ENCODE results near the gene CMBL.
"Not testable (repeated sequence)": the region's sequence is repeated elsewhere in the genome, so short reads cannot be mapped to it uniquely, and the experiment has no call there.

The CMBL gene
- 0 to 0.54 (median 0.21) reads per million in 4 experiments for total RNA-seq

DNA sequence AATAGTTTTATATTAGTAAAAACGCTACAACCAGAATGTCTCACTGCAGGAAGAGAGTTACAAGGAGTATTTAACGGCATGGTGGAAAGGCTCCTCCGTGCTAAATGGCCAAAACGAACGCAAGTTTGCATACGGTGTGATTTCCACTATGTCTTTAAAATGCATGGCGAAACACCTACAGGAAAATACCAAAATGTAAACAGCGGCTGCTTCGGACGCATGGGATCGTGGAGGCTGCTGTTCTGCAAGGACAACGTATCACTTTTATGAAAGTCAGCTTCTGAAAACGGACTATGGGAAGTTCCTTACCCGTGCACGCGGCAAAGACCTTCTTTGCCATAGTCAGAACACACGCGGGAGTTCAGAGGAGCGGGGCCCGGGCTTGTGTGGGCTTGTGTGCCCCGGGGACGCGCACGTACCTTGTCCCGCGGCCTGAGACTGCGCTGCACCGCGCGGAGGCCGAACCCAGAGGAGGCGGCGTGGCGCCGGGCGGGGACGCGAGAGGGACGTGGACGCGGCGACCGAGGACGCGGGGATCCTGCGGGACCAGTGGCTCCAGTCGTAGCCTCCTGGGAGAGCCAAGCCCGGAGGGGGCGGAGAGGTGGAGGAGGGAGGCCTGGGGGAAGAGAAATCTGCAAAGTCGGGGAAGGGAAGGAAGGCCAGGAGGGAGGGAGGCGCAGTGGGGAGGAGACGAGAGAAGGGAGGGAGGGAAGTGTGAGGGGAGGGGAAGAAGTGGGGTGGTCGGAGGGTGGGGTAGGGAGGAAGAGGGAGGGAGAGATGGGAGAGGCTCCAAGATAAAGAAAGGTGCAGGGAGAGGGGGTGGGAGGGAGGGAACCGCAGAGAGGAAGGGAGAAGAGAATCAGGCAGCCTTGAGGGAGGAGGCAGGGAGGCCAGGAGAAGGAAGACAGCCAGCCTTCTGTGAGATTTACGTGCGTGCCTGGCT is at the start of gene CMBL:
TSS of gene CMBL (minus strand) at position 697 of the 943 bp plus-strand sequence. CDS start 17,140 bp downstream, outside the sequence.
- DNase-seq = no peak

DNA sequence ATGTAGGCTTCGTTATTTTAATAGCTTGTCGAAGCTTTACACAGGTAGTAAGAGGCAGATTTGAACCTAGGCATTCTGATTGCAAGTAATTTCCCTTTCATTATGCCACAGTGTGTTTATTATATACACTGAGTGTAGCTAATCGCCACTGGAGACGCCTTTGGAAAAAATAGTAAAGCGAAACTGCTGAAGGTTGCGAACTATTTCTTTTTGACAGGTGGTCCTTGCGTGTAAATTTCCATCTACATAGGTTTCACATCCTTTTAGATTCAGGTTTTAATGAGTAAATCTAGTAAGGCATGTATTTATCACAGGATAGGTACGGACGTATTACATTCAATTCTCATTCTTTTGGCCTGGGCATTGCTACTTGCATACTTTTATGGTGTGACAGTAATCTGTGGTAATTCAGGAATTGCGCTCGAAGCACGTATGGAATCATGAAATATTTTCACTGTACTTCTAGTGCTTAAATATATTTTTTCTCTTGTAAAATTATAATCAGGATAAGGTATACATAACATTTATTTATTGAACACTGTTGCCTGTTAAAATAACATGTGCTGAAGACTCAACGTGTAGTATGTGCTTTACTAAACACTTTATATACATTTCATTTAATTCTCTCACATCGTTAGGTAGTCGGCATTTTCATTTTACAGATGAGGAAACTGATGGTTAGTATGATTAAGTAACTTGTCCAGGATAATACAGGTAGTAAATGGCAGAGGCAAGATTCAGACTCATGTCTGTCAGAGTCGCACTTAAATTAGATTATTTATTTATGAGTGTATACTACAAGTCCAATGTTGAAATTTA is 47.6 kb upstream of the CMBL start:
- DNase-seq = no peak

DNA sequence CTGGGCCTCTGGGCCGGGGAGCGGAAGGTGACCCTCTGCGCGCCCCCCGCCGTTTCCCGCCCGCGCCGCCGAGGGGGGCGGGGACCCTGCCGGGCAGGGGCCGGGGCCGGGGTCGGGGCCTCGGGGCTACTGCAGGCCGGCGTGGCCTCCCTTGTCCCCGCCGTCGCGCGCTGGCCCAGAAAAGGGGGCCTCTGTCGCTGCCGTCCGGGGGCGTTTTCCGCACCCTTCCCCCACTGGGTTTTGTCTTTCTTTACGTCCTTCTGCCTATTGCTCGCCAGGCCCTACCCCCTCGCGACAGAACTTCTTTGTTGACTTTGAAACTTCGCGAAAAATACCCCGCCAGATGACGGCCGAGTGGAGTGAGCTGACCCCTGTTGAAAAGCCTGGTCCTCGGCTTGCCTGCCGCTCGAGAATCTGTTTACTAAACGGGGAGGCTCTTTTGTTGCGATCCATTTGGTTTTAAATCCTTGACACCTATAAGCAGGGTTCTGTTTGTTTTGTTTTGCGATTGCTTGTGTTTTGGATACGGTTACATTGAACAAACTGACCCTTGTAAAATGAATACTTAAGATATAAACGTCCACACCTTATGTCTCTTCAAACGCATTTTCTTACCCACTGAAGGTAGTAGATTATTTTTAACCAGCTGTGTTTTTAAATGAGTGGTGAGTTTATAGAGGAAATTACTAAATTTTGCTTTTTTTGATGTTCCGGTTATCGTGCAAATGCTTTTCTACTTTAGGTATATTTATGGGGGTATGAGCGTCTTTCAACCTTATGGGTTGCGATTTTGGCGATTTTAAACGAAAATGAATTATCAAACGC is 46.6 kb upstream of the CMBL start:
- DNase-seq = peak; percentile 13

DNA sequence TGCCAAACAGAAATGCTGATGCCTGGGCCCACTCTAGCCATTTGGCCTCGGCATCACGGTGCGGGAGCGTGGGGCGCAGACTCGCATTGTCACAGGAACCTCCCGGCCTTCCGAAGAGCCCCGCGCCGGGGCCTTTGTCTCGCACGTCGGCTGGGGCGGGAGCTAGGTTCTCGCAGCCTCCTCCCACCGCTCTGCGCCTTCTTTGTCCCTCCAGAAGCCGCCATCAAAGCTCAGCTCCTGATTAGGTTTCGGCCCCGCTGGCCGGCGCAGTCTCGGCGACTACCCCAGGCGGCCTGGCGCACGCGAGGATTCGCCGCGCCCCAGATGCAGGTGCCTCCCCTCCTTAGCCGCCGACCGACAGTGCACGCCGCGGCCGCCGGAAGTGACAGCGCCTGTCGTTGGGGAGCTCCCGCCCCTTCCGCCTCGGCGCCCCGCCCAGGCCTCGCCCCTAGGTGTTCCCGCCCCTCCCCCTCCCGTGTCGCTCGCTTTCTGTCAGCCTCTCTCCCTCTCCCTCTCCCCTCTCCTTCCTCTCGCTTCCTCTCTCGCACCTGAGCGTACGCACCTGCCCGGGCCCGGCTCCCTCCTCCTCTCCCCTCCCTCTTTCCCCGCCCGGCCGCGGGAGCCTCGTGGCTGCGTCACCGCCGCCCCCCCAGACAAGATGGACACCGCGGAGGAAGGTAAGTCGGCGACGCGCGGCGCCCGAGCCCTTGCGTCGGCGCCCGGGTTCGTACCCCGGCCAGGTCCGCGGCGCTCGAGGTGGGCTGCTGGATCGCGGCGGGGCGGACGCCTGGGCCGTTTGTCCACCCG is 45.7 kb upstream of the CMBL start, which contains the start of gene MARCHF6:
TSS of gene MARCHF6 (plus strand) at position 455 of the 807 bp plus-strand sequence. CDS start at position 659, 204 bp downstream.
- peak; percentile 95 for DNase-seq

DNA sequence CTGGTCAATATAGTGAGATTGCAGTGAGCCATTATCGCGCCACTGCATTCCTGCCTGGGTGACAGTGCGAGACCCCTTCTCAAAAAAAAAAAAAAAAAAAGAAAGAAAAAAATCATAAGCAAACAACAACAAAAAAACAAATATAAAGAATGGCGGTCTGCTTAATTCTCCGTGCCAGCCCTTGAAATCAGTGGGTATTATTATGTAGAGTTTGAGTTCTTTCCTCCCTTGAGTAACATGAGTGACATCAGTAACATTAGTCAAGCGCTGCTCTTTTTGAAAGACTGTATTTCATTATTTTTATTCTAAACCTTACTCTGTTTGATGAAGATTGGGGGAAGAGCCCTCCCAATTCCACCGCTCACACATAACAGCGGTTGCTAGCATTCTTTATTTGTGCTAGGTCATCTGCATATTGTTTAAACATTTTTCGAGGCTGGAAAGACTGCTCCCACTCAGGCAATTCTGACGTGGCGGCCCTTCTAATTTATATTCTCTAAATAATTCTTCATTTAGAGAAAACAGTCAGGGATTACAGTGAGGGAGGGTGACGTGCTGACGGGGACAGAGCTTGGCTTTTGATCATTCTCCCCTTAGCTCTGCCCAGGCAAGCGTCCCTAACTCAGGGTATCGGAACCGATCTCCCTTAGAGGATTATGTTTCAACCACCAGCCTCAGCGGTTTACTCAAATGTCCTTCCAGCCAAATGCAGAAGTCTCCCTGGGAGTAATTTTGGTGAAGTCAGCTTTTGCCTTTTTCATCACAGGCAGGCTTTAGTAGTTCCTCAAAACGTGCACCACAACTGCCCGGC is 44.9 kb upstream of the CMBL start:
- DNase-seq = no peak

DNA sequence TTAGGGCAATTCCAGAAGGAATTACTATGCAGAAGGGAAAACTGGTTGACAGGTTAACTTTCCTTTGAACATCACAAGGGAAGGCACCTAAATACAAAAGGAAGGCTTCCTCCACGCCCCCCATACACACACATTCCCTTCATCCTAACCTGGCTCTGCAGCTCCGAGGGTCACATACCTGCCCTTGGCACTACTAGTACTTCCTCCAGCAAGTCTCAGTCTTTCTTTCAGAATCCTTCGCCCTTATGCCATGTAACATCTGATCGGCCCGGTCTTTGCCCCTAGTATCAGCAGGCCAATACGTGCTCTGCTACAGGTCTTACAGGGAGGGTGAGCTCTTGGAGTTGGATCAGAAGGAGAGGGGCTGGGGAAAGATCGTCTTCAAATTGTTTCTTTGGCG is 44.2 kb upstream of the CMBL start:
- no peak for DNase-seq

DNA sequence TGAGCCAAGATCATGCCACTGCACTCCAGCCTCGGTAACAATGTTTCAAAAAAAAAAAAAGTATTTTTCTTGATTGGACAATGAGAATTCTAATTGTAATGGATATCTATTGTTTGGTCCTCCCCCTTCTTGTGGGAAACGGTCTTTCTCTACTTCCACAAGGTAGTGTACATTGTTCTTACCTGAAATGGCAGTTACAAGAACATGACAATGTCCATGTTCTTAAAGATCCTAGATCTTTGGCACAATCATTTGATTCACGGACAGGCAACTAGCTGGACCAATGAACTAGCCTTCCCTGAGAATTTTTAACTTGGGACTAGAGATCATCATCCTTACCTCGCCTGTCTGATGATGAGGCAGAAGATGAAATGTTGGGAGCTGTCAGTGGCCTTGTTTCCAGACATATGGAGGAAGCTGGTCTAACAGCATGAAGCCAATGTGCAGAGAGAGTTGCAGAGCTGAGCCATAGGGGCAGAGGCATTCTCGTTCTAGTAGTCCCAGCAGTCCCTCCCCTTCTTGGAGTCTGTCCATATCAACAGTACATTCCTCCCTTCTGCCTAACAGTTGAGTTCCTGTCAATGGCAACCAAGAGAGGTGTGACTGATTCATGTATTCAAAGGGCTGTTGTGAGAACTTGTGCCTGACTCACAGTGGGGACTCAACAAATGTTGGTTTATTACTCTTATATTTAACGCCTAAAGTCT is 43.6 kb upstream of the CMBL start:
- no peak for DNase-seq

DNA sequence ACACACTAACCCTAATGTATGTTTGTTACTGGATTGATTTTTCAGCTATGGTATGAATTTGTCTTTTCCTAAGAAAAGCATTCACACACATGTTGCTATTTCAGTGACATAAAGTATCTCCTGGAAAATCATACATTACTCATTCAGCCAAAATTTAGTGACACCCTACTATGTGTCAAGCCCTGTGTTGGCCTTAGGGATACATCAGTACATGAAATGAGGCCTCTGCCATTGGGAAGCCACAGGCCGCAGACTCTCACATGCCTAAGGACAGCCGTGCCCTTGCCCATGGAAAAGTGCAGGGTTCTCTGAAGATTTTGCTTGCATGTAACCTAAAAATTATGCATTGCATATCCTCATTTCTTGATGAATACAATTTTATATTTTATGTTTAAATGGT is 40.6 kb upstream of the CMBL start:
- no peak for DNase-seq

DNA sequence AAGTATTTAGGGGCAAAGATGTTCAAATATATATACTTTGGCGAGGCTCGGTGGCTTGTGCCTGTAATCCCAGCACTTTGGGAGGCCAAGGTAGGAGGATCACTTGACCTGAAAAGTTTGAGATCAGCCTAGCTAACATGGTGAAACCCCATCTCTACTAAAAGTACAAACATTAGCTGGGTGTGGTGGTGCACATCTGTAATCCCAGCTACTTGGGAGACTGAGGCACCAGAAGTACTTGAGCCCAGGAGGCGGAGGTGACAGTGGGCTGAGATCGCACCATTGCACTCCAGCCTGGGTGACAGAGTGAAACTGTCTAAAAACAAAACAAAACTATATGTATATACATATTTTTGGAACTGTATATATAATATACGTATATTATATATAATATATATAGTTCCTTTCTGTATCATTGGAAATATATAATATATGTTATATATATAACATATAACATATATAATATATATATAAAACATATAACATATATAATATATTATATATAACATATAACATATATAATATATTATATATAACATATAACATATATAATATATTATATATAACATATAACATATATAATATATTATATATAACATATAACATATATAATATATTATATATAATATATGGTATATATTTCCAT is 36.9 kb upstream of the CMBL start:
- not testable (repeated sequence) for DNase-seq

DNA sequence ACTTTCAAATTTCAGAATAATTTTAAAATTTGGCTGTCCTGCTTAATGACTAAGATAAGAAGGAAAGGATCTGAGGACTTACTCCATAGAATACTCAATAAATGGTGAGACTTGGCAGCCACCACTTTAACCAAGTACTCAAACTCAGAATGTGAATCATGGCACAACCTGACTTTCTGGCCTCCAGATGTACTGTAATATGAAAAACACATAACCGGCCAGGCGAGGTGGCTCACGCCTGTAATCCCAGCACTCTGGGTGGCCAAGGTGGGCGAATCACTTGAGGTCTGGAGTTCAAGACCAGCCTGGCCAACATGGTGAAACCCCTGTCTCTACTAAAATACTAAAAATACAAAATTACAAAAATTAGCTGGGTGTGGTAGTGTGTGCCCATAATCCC is 35.8 kb upstream of the CMBL start:
- DNase-seq = no peak

DNA sequence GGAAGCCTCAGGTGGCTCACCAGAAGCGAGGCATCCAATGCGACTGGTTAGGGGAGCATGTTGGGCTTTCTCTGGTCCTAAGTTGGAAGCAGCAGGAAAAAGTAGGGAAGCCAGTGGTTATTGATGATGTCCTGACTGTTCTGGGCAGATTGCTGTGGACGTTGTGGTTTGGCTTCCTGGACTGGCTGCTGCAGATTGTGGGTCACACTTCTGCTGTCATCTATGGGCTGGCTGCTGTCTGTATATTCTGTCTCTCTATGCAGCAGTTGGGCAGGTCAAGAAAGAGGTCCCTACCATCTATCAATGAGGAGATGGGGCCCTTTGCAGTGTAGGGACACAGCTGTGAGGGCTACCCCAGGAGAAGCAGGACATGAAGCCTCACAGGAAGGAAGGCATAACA is 32.3 kb upstream of the CMBL start:
- no peak for DNase-seq

DNA sequence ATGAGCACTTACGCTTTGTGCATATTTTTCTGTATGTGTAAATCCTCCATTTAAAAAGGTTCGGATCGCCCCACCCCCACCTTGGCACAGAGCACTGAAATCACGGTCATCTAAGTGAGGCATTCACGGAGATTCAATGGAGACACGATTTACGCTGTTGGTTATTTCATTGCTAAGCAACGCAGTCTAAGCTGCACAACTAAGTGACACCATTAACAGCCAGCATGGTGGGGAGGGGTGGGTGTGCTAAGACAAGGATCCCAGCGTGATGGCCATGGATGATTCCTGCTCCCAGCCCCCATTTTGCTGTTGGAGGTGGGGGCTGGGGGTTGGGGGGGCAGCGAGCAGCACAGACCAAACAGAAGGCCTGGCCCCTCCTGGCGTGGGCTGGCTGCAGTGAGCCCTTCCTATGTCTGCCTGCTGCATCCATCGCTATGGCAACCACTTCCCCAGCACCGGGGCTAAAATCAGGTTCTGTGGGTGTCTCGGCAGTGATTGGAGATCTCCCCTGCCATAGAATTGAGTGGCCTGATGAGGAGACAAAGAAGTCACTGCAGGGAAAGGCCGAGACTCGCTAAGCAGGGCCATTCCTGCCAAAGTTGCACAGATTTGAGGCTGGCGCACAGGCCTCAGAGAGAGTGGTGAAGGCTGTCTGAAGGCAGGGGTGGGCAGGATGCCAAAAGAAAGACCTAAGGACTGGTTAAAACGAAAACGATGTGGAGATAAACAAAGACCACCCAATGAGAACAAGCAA is 31.5 kb upstream of the CMBL start:
- DNase-seq = no peak

DNA sequence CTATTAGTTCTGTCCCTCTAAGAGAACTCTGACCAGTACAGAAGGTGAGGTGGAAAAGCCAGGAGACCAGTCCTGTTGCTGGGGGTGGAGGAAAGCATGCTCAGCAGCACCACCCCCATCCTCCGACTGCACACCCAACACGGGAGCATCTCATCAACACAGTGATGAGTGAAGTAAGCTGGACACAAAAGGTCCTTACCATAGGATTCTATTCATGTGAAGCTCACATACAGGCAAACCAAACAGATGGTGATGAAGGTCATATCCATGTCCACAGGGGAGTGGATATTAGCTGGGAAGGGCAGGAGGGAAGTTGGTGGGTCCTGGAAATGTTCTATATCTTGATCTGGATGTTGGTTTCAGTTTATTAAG is 31.0 kb upstream of the CMBL start:
- DNase-seq = no peak

DNA sequence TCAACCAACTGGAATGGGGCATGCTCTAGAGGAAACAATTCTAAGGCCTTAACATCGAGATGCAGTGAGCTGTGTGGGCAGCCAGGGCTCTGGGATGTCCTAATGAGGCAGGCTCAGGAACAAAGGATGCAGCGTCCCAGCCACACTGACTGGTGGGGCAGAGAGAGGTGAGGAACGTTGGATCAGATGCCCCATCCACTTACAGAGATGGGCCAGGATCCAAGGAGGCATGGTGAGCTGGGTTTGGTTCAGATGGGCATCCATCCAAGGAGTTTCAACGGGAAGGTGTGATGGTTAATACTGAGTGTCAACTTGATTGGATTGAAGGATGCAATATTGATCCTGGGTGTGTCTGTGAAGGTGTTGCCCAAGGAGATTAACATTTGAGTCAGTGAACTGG is 30.3 kb upstream of the CMBL start:
- no peak for DNase-seq

DNA sequence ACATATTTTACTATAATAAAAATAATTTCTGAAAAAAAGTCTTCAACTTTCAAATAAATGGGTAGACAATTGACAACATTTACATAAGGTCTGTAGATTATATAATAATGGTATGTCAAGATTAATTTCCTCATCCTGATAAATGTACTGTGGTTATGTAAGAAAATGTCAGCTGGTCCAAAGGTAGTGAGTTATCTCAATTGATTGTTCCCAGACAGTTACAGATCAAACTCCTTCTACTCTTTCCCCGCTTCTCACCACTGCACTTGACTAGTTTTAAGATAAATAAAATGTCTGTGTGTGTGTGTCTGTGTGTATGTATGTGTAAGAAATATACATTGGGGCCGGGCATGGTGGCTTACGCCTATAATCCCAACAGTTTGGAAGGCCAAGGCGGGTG is 29.4 kb upstream of the CMBL start:
- no peak for DNase-seq

DNA sequence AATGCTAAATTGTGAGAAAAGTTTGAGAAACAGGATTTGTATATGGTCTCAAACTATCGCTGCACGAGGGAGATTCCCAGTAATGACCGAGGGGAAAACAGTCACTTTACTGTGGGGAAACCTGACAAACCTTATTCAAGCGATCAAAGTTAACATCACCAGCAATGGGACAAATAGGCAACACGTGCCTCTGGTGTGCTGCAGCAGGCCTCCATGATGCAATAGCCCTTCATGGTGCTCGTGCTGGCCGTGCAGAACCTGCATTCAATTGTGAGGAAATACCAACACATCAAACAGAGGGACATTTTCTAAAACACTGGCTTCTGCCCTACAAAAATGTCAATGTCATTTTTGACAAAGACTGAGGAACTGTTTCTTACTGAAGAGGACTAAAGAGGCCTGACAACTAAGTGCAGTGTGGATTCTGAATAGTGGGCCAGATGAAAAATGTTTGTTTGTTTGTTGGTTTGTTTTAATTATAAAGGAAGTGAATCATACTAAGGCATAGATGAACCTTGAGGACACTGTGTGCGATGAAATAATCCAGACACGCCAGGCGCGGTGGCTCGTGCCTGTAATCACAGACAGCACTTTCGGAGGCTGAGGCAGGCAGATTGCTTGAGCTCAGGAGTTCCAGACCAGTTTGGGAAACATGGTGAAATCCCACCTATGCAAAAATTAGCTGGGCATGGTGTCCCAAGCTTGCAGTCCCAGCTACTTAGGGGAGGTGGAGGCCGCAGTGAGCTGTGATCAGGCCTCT is 28.2 kb upstream of the CMBL start:
- no peak for DNase-seq

DNA sequence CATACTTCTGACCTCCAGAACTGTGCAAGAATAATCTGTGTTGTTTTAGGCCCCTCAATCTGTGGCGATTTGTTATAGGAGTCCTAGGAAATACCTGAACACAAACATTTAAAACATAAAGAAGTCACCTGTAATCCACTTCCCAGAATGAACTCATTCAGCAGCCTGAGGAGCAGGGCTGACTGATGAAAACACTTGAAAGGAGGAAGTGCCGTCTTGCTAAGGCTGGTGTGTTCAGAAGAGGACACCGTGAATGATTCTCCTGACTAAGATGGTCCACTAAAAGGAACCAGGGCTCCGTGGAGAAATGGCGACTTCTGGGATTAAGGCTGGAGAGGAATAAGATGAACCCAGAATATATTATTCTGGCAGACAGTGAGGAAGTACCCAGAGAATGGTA is 27.1 kb upstream of the CMBL start:
- DNase-seq = no peak

All from effector CD8-positive, alpha-beta T cell (primary cell).